MM.1S (cell line): ENCODE results near the gene ALDOA.

Source experiments
- CTCF ChIP-seq: fragments of 300-600 bp; sonication (generic); IDR thresholded peaks from 2 replicates; pipeline ENCODE4 v1.5.1; 2016; ENCODE audit warnings: antibody characterized with exemption, low read length, mixed read lengths
- EZH2phosphoT487 ChIP-seq: fragments of 300-600 bp; sonication (generic); IDR thresholded peaks from 2 replicates; pipeline ENCODE4 v1.6.1; 2018; ENCODE audit warnings: antibody characterized with exemption, low read length

GRCh38 chr16:30063893-30064728 lies 1.4 kb upstream of the ALDOA start:
- TF ChIP-seq CTCF (peak; percentile 50), EZH2phosphoT487 (no peak)
